Endothelial cell of umbilical vein (primary cell): ENCODE data around the gene PGP.

Experiments used
- CTCF ChIP-seq, 2 donors: IDR thresholded peaks; 1 replicate in 1 of 2; 2 replicates in 1 of 2; pipeline ENCODE4 v1.5.1; 2011; ENCODE audit warnings: low read length in 2 of 2, mild to moderate bottlenecking in 2 of 2, moderate library complexity in 2 of 2, control low read depth in 1 of 2, inconsistent platforms in 1 of 2, low read depth in 1 of 2; ENCODE audit not compliant: insufficient read depth in 1 of 2; ENCODE audit errors: extremely low read depth in 1 of 2
- EZH2 ChIP-seq: IDR thresholded peaks from 2 replicates; pipeline ENCODE4 v1.6.1; 2012; ENCODE audit warnings: borderline replicate concordance, low read depth, mild to moderate bottlenecking, moderate library complexity, low read length, inconsistent platforms; ENCODE audit not compliant: severe bottlenecking
- GATA2 ChIP-seq: IDR thresholded peaks from 2 replicates; pipeline ENCODE4 v1.7.0; 2011; ENCODE audit warnings: low read depth, mild to moderate bottlenecking, moderate library complexity, mixed read lengths, low read length; ENCODE audit not compliant: insufficient read length, insufficient read depth
- MAX ChIP-seq: IDR thresholded peaks from 2 replicates; pipeline ENCODE4 v1.6.1; 2011; ENCODE audit not compliant: insufficient read depth, insufficient read length
- MYC ChIP-seq: IDR thresholded peaks from one replicate; pipeline ENCODE4 v1.6.1; 2011; ENCODE audit warnings: mild to moderate bottlenecking, low read depth, low read length
- POLR2A ChIP-seq: IDR thresholded peaks from 2 replicates; pipeline ENCODE4 v1.6.1; 2012; ENCODE audit warnings: low read depth, mild to moderate bottlenecking, control low read depth, low read length
- POLR2AphosphoS5 ChIP-seq: IDR thresholded peaks from 2 replicates; pipeline ENCODE4 v1.6.1; 2012; ENCODE audit warnings: low read depth, mild to moderate bottlenecking, control low read depth, low read length, moderate library complexity; ENCODE audit not compliant: insufficient read depth

- TF ChIP-seq CTCF (IDR thresholded peaks at IDR 0.05; ENCODE audit: extremely low read depth in 1 of 2, insufficient read depth in 1 of 2, low read depth in 1 of 2, low read length in 2 of 2) (no peak), POLR2A (no peak), MAX (no peak), EZH2 (no peak), MYC (no peak), POLR2AphosphoS5 (no peak), GATA2 (no peak)
Measured at GRCh38 chr16:2196162-2196980, 18.3 kb downstream of the PGP start, which contains the start of gene CASKIN1.
